ENCODE results near the gene WWC2. TPM values are rescaled to one million over a fixed set of nuclear protein-coding genes. Genes with fewer than 3 reads are reported as not detected.

WWC2 gene
- total RNA-seq, 1 donor = 100 TPM

- no peak overlapping the region for H3K4me3 ChIP-seq (ENCODE audit: low read depth, low read length)
- TF ChIP-seq CTCF (IDR thresholded peaks at IDR 0.05; ENCODE audit: insufficient read depth, low read depth, low read length) = no peak
- no peak for DNase-seq (ENCODE audit: low read depth)
Measured at GRCh38 chr4:183214912-183215488, 115.9 kb downstream of the WWC2 start.

- H3K4me3 ChIP-seq (ENCODE audit: low read depth, low read length) = no peak overlapping the region
- DNase-seq (ENCODE audit: low read depth) = no peak
- no peak for TF ChIP-seq CTCF (IDR thresholded peaks at IDR 0.05; ENCODE audit: insufficient read depth, low read depth, low read length)
Measured at GRCh38 chr4:183220236-183220635, 121.2 kb downstream of the WWC2 start.

GRCh38 chr4:183223053-183223452, 124.0 kb downstream of the WWC2 start:
- DNase-seq (ENCODE audit: low read depth) = no peak
- TF ChIP-seq CTCF (IDR thresholded peaks at IDR 0.05; ENCODE audit: insufficient read depth, low read depth, low read length) = no peak
- no peak overlapping the region for H3K4me3 ChIP-seq (ENCODE audit: low read depth, low read length)

GRCh38 chr4:183229397-183229796, 130.3 kb downstream of the WWC2 start:
- no peak for DNase-seq (ENCODE audit: low read depth)
- H3K4me3 ChIP-seq (ENCODE audit: low read depth, low read length) = no peak overlapping the region
- TF ChIP-seq CTCF (IDR thresholded peaks at IDR 0.05; ENCODE audit: insufficient read depth, low read depth, low read length) = no peak

GRCh38 chr4:183240581-183241321, 141.7 kb downstream of the WWC2 start:
- peak; percentile 41 for DNase-seq (ENCODE audit: low read depth)
- H3K4me3 ChIP-seq (ENCODE audit: low read depth, low read length) = no peak overlapping the region
- no peak for TF ChIP-seq CTCF (IDR thresholded peaks at IDR 0.05; ENCODE audit: insufficient read depth, low read depth, low read length)

- H3K4me3 ChIP-seq (ENCODE audit: low read depth, low read length) = no peak overlapping the region
- no peak for TF ChIP-seq CTCF (IDR thresholded peaks at IDR 0.05; ENCODE audit: insufficient read depth, low read depth, low read length)
- peak; percentile 92 for DNase-seq (ENCODE audit: low read depth)
Measured at GRCh38 chr4:183241322-183241640, 142.2 kb downstream of the WWC2 start.

All from fibroblast of villous mesenchyme (primary cell).